ENCODE results near the gene GON4L. TPM values are rescaled to one million over a fixed set of nuclear protein-coding genes. Genes with fewer than 3 reads are reported as not detected.

GON4L gene
- polyA plus RNA-seq, 1 donor, result 78.4 TPM

Other genes with a start within 250 kb of the GON4L start
- 70.0 TPM for gene MSTO1, start 247.0 kb downstream of the GON4L start, polyA plus RNA-seq (ENCODE audit: insufficient read length)
- gene YY1AP1, start 168.4 kb downstream of the GON4L start, polyA plus RNA-seq (ENCODE audit: insufficient read length), result 82.9 TPM
- 153 TPM for gene DAP3, start 168.1 kb downstream of the GON4L start, polyA plus RNA-seq (ENCODE audit: insufficient read length)
- gene SYT11, start 2.4 kb upstream of the GON4L start, polyA plus RNA-seq (ENCODE audit: insufficient read length), result 21.7 TPM
- gene RIT1, start 54.1 kb upstream of the GON4L start, polyA plus RNA-seq (ENCODE audit: insufficient read length), result 59.5 TPM
- 82.4 TPM for gene KHDC4, start 77.2 kb upstream of the GON4L start, polyA plus RNA-seq (ENCODE audit: insufficient read length)
- gene RXFP4, start 84.4 kb upstream of the GON4L start, polyA plus RNA-seq (ENCODE audit: insufficient read length), result 0.15 TPM
- gene ARHGEF2, start 121.3 kb upstream of the GON4L start, polyA plus RNA-seq (ENCODE audit: insufficient read length), result 86.7 TPM
- gene SSR2, start 163.7 kb upstream of the GON4L start, polyA plus RNA-seq (ENCODE audit: insufficient read length), result 362 TPM
- 56.8 TPM for gene UBQLN4, start 196.6 kb upstream of the GON4L start, polyA plus RNA-seq (ENCODE audit: insufficient read length)
- 45.9 TPM for gene LAMTOR2, start 197.6 kb upstream of the GON4L start, polyA plus RNA-seq (ENCODE audit: insufficient read length)
- 46.9 TPM for gene RAB25, start 203.9 kb upstream of the GON4L start, polyA plus RNA-seq (ENCODE audit: insufficient read length)
- 46.7 TPM for gene MEX3A, start 225.3 kb upstream of the GON4L start, polyA plus RNA-seq (ENCODE audit: insufficient read length)

Data from left kidney (tissue), 1 donor.